HG03571 (cell line): Measurements from ENCODE around the gene PRTN3.

ENCODE experiments used
- ATAC-seq: cut with Tn5 transposase; IDR thresholded peaks from one replicate; pipeline ENCODE4 v1.9.1; 2021; ENCODE audit not compliant: unreplicated experiment

The PRTN3 gene

GRCh38 chr19:802498-803098 is 38.2 kb upstream of the PRTN3 start:
- ATAC-seq = no peak

- ATAC-seq = no peak
These were observed 37.7 kb upstream of the PRTN3 start for GRCh38 chr19:803099-803561.

GRCh38 chr19:803686-804418 is 36.9 kb upstream of the PRTN3 start:
- ATAC-seq = no peak

DNA sequence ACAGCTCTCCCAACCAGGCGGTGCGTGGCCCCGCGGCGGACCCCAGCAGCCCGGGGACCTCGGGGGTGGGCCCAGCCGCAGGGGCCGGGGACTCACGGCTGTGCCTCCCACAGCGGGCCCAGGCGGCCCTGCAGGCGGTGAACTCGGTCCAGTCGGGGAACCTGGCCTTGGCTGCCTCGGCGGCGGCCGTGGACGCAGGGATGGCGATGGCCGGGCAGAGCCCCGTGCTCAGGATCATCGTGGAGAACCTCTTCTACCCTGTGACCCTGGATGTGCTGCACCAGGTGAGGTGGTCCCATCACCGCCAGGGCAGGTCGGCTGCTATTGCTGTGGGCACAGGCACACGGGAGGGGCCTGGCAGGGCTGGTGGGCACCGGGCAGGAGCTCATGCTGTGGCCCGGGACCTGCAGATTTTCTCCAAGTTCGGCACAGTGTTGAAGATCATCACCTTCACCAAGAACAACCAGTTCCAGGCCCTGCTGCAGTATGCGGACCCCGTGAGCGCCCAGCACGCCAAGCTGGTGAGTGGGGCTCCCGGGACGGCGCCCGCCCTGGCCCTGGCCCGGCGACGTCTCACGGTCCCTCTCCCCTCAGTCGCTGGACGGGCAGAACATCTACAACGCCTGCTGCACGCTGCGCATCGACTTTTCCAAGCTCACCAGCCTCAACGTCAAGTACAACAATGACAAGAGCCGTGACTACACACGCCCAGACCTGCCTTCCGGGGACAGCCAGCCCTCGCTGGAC is 36.2 kb upstream of the PRTN3 start:
- no peak for ATAC-seq

DNA sequence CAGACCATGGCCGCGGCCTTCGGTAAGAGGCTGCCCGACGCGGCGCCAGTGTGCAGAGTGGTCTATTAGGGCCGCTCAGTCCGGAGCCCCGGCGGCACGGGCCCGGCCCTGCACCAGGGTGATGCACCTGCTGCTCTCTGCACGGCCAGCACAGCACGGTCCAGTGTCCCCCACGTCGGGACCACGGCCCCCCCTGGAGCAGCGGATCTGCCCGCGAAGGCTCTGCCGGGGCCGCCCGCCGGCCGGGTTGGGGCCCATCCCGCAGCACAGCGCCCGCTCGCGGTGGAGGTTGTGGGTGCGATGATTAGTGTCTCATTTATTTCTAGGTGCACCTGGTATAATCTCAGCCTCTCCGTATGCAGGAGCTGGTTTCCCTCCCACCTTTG is 35.6 kb upstream of the PRTN3 start:
- no peak for ATAC-seq

DNA sequence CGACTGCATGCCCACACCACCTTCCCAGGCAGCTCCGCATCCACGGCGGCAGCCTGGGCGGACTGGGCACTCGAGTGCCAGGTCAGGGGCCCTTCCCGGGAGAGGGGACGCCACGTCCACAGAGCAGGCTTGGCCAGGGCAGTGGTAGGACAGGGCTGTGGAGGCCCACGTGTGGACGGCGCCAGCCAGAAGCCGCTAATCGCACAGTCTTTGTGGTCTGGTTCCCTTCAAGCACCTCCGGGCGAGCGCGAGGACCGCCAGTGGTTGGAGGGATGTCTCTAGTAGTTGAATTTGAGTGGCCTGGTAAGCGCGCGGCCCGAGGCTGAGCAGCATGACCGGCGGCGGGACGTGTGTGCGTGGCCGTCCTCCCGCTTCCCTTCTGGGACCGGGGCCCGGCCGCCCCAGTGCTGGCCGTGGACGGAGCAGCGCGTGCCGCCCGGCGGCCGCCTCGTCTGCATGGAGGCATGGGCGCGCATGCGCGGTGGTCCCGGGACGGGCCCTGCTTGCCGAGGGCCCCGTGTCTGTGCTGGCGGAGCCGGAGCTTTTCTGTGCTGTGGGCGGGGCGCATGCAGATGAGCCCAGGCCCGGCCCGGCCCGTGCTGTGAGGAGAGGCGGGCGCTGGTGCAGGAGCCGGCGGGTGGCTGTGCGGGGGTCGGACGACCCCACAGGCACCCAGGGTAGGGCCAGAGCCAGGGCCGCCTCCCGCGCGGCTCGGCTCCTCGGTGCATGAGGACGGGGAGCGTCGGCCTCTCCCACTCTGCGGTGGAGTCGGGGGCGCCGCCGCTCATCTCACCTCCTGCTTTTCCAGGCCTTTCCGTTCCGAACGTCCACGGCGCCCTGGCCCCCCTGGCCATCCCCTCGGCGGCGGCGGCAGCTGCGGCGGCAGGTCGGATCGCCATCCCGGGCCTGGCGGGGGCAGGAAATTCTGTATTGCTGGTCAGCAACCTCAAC is 34.9 kb upstream of the PRTN3 start:
- no peak for ATAC-seq

DNA sequence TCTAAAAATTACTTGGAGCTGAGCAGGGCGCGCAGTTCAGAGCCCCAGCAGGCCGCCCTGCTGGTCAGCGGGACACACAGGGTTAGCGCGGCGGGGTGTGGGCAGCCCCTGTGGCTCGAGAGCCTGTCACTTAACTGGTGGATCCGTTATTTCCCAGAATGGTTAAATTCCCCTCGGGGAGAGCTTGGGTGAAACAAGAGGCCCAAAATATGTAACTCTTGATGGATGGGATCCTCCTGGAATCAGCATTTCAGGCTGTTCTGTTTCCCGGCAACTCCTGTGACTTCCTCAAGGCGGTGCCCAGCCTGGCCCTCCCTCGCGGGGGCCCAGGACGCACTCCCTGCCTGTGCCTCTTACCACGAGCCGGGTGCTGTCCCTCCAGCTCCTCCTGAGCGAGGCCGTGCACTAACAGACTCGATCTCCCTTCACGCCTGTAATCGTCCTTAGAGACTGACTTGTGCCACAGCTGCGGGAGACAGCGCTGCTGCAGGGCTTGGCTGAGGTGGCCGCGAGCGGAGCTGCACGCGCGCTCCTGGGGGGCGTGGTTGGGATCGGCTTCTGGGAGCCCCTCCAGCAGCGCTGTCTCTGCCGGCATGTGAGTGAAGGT is 33.9 kb upstream of the PRTN3 start:
- no peak for ATAC-seq

GRCh38 chr19:807627-808422 is 33.0 kb upstream of the PRTN3 start:
- no peak for ATAC-seq

- ATAC-seq = no peak
These were observed 32.4 kb upstream of the PRTN3 start for GRCh38 chr19:808423-808775.

GRCh38 chr19:810077-810855 is 30.5 kb upstream of the PRTN3 start:
- ATAC-seq = no peak

DNA sequence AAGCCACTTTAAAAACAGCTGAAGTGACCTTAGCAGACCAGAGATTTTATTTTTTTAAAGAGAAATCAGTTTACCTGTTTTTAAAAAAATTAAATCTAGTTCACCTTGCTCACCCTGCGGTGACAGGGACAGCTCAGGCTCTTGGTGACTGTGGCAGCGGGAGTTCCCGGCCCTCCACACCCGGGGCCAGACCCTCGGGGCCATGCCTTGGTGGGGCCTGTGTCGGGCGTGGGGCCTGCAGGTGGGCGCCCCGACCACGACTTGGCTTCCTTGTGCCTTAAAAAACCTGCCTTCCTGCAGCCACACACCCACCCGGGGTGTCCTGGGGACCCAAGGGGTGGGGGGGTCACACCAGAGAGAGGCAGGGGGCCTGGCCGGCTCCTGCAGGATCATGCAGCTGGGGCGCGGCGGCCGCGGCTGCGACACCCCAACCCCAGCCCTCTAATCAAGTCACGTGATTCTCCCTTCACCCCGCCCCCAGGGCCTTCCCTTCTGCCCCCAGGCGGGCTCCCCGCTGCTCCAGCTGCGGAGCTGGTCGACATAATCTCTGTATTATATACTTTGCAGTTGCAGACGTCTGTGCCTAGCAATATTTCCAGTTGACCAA is 29.8 kb upstream of the PRTN3 start:
- no peak for ATAC-seq

DNA sequence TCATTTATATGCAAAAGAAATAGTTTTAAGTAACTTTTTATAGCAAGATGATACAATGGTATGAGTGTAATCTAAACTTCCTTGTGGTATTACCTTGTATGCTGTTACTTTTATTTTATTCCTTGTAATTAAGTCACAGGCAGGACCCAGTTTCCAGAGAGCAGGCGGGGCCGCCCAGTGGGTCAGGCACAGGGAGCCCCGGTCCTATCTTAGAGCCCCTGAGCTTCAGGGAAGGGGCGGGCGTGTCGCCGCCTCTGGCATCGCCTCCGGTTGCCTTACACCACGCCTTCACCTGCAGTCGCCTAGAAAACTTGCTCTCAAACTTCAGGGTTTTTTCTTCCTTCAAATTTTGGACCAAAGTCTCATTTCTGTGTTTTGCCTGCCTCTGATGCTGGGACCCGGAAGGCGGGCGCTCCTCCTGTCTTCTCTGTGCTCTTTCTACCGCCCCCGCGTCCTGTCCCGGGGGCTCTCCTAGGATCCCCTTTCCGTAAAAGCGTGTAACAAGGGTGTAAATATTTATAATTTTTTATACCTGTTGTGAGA is 29.2 kb upstream of the PRTN3 start:
- ATAC-seq = no peak

GRCh38 chr19:812049-812746 is 28.6 kb upstream of the PRTN3 start:
- no peak for ATAC-seq

DNA sequence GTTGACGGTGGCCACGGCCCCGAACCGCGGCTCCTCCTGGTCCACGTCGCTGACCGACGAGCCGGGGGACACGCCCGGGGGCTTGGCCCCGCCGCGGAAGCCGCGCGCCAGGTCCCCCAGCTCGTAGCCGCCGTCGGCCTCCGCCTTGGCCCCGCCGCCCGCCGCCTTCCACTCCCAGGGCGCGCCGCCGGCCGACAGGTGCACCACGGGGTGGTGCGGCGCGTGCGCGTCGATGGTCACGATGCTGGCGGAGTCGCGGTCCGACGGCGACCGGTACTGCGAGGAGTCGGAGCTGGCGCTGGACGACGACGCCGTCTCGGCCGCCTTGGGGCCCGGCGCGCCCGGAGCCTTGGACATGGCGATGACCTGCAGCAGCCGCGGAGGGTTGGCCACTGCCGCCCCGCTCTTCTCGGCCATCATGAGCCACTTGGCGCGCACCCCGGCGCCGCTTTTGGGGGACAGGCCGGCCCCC is 28.0 kb upstream of the PRTN3 start:
- ATAC-seq = no peak

GRCh38 chr19:813219-814151 is 27.3 kb upstream of the PRTN3 start:
- ATAC-seq = no peak
